NCI-H146 (cell line): ENCODE data around the gene TMEM178B.
A peak's percentile ranks its signal among the peaks of the same experiment; 100 is the strongest.
"Not testable (repeated sequence)": the region's sequence is repeated elsewhere in the genome, so short reads cannot be mapped to it uniquely, and the experiment has no call there.

Experiments used
- DNase-seq: peaks from one replicate; lab custom pipeline; 2025; lab: John Stamatoyannopoulos, UW

Gene TMEM178B

DNA sequence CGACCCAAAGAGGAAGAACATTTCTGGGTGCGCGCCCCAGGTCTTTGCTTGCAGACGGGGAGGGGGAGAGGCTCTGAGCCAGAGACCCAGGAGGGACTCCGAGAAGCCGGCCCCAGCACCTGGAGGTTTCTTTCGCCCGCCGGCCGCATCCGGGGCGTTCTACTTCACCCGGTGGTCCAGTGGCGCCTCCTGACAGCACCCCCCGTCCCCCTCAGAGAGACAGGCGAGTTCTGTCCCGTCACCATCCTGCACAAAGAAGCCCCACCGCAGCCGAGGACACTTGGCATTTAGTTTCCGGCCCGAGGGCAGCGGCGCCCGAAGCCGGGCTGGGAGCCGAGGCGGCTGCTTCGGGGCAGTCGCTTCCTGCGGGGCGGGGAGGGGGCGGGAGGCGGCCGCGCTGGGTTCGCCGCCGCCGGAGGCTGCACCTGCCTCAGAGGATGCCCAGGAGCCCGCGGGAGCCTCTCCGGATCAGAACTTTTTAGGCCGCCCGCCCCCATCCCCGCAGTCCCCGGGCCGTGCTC, at the start of gene TMEM178B:
TSS of gene TMEM178B (plus strand) at position 424 of the 521 bp plus-strand sequence.
- DNase-seq, result peak; percentile 72

DNA sequence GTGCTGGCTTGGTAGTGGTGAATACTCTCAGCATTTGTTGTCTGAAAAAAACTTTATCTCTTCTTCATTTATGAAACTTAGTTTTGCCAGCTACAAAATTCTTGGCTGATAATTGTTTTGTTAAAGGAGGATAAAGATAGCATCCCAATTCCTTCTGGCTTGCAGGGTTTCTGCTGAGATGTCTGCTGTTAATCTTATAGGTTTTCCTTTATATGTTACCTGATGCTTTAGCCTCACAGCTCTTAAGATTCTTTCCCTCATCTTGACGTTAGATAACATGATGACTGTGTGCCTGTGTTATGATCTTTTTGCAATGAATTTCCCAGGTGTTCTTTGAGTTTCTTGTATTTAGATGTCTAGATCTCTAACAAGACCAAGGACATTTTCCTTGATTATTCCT, 49.2 kb upstream of the TMEM178B start:
- DNase-seq, result no peak

GRCh38 chr7:141027043-141027442, 46.8 kb upstream of the TMEM178B start:
- DNase-seq, result peak; percentile 18

DNA sequence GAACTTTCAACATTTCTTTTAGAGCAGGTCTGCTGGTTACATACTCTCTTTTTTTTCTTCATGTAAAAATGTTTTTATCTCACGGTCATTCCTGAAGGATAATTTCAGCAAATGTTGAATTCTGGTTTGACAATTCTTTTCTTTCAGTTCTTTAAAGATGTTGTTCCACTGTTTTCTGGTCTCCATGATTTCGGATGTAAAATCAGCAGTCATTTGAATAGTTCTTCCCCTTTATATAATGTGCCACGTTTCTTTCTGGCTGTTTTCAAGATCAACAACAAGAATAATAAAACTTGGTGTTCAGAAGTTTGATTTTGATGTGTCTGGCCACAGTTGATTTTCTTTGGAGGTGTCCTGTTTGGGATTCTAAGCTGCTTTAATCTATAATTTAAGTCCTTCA, 45.1 kb upstream of the TMEM178B start:
- no peak for DNase-seq

- peak; percentile 66 for DNase-seq
These were observed 41.1 kb upstream of the TMEM178B start for GRCh38 chr7:141032539-141033323.

GRCh38 chr7:141038100-141038499, 35.8 kb upstream of the TMEM178B start:
- not testable (repeated sequence) for DNase-seq

DNA sequence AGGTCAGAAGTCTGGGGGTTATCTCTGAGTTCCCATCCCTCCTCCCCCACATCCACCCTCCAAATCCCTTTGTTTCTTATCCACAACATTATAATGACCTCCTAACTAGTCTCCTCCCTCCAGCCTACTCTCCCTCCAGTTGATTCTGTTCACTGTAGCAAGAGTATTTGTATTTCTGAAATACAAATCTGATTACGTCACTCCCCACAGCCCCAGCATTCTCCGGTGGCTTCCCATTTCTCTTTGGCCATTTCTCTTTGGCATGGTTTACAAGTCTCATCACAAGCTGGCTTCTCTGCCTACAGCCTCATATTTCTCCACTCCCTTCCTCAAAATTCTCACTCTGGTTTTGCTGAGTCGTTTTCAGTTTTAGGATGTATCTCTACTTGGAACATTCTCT, 34.5 kb upstream of the TMEM178B start:
- no peak for DNase-seq

DNA sequence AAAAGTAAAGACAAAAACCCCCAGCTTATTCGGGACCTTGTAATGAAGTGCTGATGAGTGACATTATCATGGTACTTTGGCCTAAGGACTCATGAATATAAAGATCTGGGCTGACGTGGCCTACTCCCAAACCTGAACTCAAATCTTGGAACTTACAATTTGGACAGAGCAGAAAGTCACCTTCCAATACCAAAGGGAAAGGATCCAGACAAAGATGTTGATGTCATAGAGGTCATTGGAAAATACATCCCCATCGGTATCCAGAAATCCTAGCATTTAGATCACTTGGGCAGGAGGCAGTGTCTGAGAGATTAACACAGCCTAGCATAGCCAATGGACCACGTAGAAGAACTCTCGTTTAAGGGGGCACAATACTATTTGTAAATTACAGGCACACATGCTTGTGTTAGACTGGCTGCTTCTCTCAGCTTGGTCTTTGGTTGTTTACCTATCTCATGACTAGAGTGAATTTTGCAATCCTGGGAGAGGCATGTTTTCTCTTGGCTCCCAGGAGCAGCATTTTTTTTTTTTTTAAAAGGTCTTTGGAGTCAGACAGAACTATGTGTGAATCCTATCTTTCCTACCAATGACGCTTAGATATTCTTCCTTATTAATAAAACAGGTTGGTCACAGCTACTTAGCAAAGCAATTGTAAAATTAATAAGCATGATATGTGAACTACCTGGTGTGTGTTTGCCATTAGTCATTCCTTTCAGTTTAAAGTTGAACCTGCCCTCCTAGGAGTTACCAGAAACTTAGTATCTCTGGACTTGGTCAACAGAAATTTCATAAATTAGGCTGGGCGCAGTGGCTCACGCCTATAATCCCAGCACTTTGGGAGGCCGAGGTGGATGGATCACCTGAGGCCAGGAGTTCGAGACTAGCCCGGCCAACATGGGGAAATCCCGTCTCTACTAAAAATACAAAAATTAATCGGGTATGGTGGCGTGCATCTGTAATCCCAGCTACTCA, 31.4 kb upstream of the TMEM178B start:
- no peak for DNase-seq

DNA sequence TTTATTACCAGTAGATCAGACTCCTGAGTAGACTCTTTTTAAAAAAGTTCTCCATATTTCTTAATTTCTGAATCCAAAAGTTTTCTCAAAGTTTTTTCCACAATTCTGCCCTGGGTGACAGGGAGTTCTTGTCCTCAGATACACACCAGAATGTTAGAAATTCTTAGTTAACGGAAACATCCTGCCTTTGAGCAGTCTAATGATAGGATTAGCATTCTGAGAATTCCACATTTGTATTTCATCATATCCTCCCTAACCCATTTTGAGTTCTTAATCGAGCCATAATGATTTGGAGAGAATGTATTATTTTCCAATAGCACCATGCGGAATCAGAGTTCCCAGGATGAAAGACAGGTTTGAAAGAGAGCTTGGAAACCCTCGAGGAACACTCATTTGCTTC, 30.2 kb upstream of the TMEM178B start:
- no peak for DNase-seq

- DNase-seq, result no peak
These were observed 28.6 kb upstream of the TMEM178B start for GRCh38 chr7:141045126-141045841.

GRCh38 chr7:141045842-141046620, 27.8 kb upstream of the TMEM178B start:
- no peak for DNase-seq

DNA sequence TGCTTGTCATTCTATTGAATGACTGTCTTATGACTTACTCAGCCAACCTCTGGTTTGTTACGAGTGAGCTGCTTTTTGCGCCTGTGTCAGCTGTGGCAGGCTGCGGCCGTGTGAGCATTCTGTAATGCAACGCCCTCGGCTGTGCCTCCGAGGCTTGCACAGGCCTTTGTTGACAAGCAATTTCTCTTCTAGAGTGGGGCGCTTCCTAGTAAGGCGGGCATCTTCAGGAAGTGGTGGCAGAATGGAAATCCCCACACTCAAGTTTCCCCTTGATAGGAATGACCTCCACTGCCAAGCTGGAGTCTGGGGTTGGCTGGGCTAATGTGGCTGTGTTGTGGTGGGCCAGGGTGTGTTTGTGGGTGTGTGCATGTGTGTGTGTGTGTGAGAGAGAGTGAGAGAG, 20.2 kb upstream of the TMEM178B start:
- no peak for DNase-seq

DNA sequence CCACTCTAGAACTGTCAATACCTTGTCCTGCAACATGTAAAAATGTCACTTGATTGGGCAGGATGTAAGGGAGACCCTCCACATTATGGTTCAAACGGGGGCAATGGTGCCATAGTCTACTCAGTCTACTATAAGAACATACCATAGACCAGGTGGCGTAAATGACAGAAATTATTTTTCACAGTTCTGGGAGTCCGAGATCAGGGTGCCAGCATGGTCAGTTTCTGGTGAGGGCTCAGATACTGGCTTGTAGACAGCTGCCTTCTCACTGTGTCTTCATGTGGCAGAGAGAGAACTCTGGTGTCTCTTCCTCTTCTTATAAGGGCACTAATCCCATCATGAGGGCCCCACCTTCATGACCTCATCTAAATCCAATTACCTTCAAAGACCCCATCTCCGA, 18.7 kb upstream of the TMEM178B start:
- DNase-seq, result no peak

GRCh38 chr7:141057788-141058187, 16.1 kb upstream of the TMEM178B start:
- DNase-seq, result no peak

DNA sequence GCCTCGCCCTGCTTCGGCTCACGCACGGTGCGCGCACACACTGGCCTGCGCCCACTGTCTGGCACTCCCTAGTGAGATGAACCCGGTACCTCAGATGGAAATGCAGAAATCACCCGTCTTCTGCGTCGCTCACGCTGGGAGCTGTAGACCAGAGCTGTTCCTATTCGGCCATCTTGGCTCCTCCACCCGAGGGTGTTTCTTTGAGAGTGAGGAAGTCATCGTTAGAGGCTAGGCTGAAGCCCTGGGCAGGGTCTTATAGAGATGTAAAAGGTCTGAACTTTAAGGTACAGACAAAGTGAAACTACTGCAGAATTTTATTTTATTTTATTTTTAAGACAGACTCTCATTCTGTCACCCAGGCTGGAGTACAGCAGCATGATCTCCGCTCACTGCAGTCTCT, 6.0 kb upstream of the TMEM178B start:
- peak; percentile 46 for DNase-seq

- DNase-seq, result peak; percentile 85
These were observed 2.5 kb upstream of the TMEM178B start for GRCh38 chr7:141071260-141071854.

GRCh38 chr7:141071855-141072547, 1.9 kb upstream of the TMEM178B start:
- peak; percentile 53 for DNase-seq

GRCh38 chr7:141072548-141073172, 1.2 kb upstream of the TMEM178B start:
- peak; percentile 85 for DNase-seq

GRCh38 chr7:141073173-141073640, 657 bp upstream of the TMEM178B start:
- DNase-seq, result peak; percentile 64
